ENCODE results near the gene NT5DC4.

NT5DC4 gene

GRCh38 chr2:112720785-112721184 is at the start of gene NT5DC4:
Gene NT5DC4 (plus strand): TSS chr2:112721020. CDS start chr2:112721080, 60 bp downstream.
- no peak for DNase-seq (ENCODE audit: low read depth)

GRCh38 chr2:112671801-112672200 is 49.0 kb upstream of the NT5DC4 start:
- no peak for DNase-seq (ENCODE audit: low read depth)

- DNase-seq (ENCODE audit: low read depth) = no peak
Observed at GRCh38 chr2:112673008-112673407, 47.8 kb upstream of the NT5DC4 start.

- DNase-seq (ENCODE audit: low read depth) = no peak
Observed at GRCh38 chr2:112674229-112674628, 46.6 kb upstream of the NT5DC4 start.

GRCh38 chr2:112679484-112679883 is 41.3 kb upstream of the NT5DC4 start:
- no peak for DNase-seq (ENCODE audit: low read depth)

- no peak for DNase-seq (ENCODE audit: low read depth)
Observed at GRCh38 chr2:112680666-112681101, 40.1 kb upstream of the NT5DC4 start.

- DNase-seq (ENCODE audit: low read depth) = no peak
Observed at GRCh38 chr2:112682101-112682500, 38.7 kb upstream of the NT5DC4 start.

- no peak for DNase-seq (ENCODE audit: low read depth)
Observed at GRCh38 chr2:112683550-112684414, 37.0 kb upstream of the NT5DC4 start.

GRCh38 chr2:112684415-112684775 is 36.4 kb upstream of the NT5DC4 start:
- no peak for DNase-seq (ENCODE audit: low read depth)

- DNase-seq (ENCODE audit: low read depth) = no peak
Observed at GRCh38 chr2:112685271-112685884, 35.4 kb upstream of the NT5DC4 start.

GRCh38 chr2:112686348-112687217 is 34.2 kb upstream of the NT5DC4 start:
- no peak for DNase-seq (ENCODE audit: low read depth)

- DNase-seq (ENCODE audit: low read depth) = no peak
Observed at GRCh38 chr2:112687522-112687921, 33.3 kb upstream of the NT5DC4 start.

GRCh38 chr2:112688086-112688880 is 32.5 kb upstream of the NT5DC4 start:
- DNase-seq (ENCODE audit: low read depth) = no peak

- peak; percentile 48 for DNase-seq (ENCODE audit: low read depth)
Observed at GRCh38 chr2:112690853-112691401, 29.9 kb upstream of the NT5DC4 start.

GRCh38 chr2:112691881-112692281 is 28.9 kb upstream of the NT5DC4 start:
- DNase-seq (ENCODE audit: low read depth) = no peak

- no peak for DNase-seq (ENCODE audit: low read depth)
Observed at GRCh38 chr2:112692495-112692911, 28.3 kb upstream of the NT5DC4 start.

GRCh38 chr2:112692918-112693317 is 27.9 kb upstream of the NT5DC4 start:
- no peak for DNase-seq (ENCODE audit: low read depth)

GRCh38 chr2:112693596-112693995 is 27.2 kb upstream of the NT5DC4 start:
- DNase-seq (ENCODE audit: low read depth) = no peak

GRCh38 chr2:112694182-112694581 is 26.6 kb upstream of the NT5DC4 start:
- no peak for DNase-seq (ENCODE audit: low read depth)

GRCh38 chr2:112698834-112699515 is 21.8 kb upstream of the NT5DC4 start:
- DNase-seq (ENCODE audit: low read depth) = no peak

Measured in stimulated activated CD8-positive, alpha-beta memory T cell treated with anti-CD3 and anti-CD28 coated beads, Interleukin-15, amount 100 ng/mL, for 1 hour (primary cell).